ENCODE measurements around the gene SCGB1C2.
"Not testable (repeated sequence)": the region's sequence is repeated elsewhere in the genome, so short reads cannot be mapped to it uniquely, and the experiment has no call there.

SCGB1C2 gene

DNA sequence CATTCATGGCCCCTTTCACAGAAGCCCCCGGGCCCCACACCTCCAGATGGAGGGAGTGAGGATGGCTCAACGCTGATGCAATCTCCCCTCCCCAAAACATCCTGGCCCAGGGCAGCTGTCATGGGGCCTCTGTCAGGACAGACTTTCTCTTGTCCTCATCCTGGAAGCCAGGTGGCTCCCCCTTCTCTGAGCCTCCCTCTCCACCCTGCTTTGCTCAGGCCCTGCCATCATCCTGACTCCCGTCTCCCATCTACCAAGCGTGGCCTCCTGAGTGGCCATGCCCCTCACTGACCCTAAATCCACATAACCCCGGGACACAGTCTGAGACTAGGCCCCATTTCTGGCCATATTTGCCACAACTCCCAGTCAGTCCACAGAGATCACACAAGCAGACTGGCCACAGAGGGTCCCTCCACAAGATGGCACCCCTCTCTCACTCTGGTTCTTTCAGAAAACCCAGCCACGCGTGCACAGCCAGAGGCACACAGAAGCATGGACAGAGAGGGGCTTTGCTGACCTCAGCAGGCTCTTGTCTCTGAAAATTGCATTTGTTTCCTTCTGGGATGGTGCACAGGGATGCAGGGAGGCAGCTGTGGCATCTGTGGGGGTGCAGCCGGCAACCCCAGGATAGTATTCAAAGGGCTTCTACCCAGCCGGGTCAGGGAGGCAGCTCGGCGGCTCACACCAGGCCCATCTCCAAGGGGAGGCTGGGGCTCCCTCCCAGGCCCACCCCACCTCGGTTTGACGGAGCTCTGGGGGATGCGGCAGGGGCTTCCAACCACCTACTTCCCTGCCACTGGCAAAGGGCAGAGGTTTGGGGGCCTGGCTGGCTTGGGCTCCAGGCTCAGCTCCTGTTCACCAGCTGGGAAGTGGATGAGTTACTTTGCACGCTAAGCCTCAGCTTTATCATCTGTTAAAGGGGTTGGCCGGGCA is 27.2 kb downstream of the SCGB1C2 start:
- H3K4me3 ChIP-seq (ENCODE audit: control insufficient read depth, low read depth, low read length): no peak overlapping the region
- TF ChIP-seq, protein P1, sequence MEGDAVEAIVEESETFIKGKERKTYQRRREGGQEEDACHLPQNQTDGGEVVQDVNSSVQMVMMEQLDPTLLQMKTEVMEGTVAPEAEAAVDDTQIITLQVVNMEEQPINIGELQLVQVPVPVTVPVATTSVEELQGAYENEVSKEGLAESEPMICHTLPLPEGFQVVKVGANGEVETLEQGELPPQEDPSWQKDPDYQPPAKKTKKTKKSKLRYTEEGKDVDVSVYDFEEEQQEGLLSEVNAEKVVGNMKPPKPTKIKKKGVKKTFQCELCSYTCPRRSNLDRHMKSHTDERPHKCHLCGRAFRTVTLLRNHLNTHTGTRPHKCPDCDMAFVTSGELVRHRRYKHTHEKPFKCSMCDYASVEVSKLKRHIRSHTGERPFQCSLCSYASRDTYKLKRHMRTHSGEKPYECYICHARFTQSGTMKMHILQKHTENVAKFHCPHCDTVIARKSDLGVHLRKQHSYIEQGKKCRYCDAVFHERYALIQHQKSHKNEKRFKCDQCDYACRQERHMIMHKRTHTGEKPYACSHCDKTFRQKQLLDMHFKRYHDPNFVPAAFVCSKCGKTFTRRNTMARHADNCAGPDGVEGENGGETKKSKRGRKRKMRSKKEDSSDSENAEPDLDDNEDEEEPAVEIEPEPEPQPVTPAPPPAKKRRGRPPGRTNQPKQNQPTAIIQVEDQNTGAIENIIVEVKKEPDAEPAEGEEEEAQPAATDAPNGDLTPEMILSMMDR (conservative IDR thresholded peaks at IDR 0.05; ENCODE audit: control insufficient read depth, insufficient read depth, low read depth, low read length): peak; percentile 34
- peak; percentile 25 for DNase-seq (ENCODE audit: low read depth)

DNA sequence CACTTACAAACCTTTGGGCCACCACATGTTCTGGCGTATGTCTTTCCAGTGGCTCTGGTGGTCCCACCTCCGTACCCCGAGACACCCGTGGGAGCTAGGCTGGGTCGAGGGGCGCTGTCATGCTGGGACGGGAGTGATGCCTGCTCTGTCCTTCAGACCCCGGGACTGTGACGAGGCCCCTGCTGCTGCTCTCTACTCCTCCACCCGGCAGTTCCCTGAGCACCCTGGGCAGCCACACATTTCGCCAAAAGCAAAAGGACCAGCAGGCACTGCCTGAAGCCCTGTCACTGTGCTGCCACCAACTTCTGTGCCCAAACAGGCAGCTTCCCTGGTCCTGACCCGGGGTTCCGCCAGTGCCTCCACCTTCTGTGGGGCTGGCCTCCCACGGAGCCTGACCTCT is 28.6 kb downstream of the SCGB1C2 start:
- TF ChIP-seq, protein P1 (conservative IDR thresholded peaks at IDR 0.05; ENCODE audit: control insufficient read depth, insufficient read depth, low read depth, low read length): no peak
- no peak for DNase-seq (ENCODE audit: low read depth)
- H3K4me3 ChIP-seq (ENCODE audit: control insufficient read depth, low read depth, low read length): no peak overlapping the region

DNA sequence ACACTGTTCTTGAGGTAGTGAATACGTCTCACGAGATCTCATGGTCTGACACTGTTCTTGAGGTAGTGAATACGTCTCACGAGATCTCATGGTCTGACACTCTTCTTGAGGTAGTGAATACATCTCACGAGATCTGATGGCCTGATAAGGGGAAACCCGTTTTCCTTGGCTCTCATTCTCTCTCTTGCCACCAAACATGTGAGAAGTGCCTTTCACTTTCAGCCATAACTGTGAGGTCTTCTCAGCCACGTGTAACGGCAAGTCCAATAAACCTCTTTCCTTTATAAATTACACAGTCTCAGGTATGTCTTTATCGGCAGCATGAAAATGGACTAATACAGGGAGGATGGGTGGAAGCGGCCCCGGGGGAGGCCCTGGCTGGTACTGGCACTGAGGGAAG is 31.2 kb downstream of the SCGB1C2 start:
- not testable (repeated sequence) for H3K4me3 ChIP-seq (ENCODE audit: control insufficient read depth, low read depth, low read length); DNase-seq (ENCODE audit: low read depth)

DNA sequence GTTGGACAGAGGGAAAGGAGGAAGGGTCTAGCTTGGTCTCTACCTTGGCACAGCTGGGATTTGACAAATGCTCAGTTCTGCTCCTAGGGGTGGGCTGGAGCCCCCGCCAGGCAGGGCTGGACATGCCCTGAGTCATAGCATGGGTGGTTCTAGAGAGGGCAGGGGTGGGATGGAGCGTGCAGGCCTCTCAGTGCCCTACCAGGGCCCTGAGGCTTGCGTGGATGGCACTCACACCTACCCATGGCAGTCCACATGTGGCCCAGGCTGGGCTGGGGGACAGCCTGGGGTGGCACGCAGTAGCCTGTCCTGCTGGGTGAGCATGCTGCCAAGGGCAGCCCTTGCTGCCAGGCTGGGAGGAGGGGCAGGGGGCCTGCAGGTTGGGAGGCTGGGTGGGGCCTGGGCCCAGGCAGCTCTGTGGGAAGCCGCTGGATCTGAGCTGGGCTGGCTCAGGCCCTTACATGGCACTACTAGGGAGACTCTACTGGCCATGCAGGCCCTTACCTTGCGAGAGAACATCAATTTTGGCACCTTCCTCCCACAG is 32.8 kb downstream of the SCGB1C2 start:
- DNase-seq (ENCODE audit: low read depth): no peak
- no peak overlapping the region for H3K4me3 ChIP-seq (ENCODE audit: control insufficient read depth, low read depth, low read length)
- TF ChIP-seq, protein P1 (conservative IDR thresholded peaks at IDR 0.05; ENCODE audit: control insufficient read depth, insufficient read depth, low read depth, low read length): no peak

DNA sequence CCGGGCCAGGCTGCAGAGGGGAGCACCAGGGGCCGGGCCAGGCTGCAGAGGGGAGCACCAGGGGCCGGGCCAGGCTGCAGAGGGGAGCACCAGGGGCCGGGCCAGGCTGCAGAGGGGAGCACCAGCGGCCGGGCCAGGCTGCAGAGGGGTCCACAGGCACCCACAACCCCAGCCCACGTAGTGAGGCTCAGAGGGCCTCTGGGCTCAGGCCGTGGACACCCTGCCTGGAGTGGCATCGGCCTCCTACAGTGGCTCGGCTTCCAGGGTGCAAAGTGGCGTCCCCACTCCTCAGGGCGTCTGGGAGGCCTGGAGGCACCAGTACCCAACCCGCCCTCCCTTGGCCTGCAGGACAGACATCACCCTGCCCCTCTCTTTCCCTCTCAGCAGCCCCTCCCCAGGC is 34.5 kb downstream of the SCGB1C2 start:
- TF ChIP-seq, protein P1 (conservative IDR thresholded peaks at IDR 0.05; ENCODE audit: control insufficient read depth, insufficient read depth, low read depth, low read length): no peak
- no peak overlapping the region for H3K4me3 ChIP-seq (ENCODE audit: control insufficient read depth, low read depth, low read length)
- no peak for DNase-seq (ENCODE audit: low read depth)

DNA sequence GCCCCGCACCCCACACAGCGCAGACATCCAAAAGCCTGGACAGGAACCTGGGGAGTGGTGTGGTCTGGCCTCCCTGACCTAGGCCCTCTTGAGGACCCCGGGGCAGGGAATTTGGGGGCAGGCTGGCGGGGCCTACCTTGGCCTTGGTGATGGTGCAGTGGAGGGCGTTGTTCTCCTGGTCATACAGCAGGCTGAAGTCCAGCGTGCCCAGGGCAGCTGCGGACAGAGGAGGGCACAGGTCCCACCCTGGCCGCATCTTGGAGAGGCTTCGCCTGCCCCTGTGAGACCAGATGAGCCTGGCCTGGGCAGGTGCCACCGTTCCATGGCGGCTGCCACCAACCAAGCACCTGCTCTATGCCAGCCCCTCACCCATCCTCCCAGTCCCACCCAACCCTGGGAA is 35.0 kb downstream of the SCGB1C2 start:
- no peak overlapping the region for H3K4me3 ChIP-seq (ENCODE audit: control insufficient read depth, low read depth, low read length)
- DNase-seq (ENCODE audit: low read depth): no peak
- TF ChIP-seq, protein P1 (conservative IDR thresholded peaks at IDR 0.05; ENCODE audit: control insufficient read depth, insufficient read depth, low read depth, low read length): no peak

DNA sequence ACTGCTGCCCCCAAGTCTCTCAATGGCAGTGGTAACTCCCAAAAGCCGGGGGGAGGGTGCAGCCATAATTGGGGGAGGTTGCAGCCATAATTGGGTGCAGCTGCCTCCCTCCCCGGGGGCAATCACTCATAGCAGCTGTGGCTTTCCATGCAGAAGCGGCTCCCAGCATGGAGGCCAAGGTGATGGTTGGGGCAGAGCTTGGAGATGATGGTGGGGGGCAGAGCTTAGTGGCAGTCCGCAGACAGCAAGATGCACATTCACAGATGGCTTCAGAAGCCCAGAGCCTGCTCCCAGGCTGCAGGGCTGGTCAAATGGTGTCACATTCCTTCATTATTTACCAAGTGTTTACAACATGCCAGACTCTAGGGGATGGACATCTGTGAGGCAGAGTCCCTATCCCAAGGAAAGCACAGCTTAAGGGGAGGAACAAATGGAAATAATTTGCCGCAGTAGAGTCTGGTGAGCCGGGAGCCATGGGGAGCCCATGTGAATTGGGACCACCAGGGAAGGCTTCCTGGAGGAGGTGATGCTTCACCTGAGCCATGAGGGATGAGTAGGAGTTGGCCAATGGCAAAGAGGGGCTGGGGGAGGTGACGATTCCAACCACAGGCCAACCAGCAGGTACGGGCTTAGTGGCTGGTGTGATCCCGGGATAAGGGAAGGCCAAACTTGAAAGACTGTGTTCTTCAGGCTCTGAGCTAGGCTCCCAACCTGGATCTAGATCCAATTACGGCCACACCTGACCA is 36.0 kb downstream of the SCGB1C2 start:
- H3K4me3 ChIP-seq (ENCODE audit: control insufficient read depth, low read depth, low read length): no peak overlapping the region
- no peak for DNase-seq (ENCODE audit: low read depth)
- TF ChIP-seq, protein P1 (conservative IDR thresholded peaks at IDR 0.05; ENCODE audit: control insufficient read depth, insufficient read depth, low read depth, low read length): no peak
